OCI-LY3 (cell line): Measurements from ENCODE around the gene SEC22A.

ENCODE experiments used
- H2AFZ ChIP-seq: fragments of 200-600, 300-600 bp; shearing (Covaris generic); 2 replicates; pipeline ENCODE4 v1.6.0; 2014; ENCODE audit warnings: antibody characterized with exemption, low read depth, low read length
- H3K27ac ChIP-seq: fragments of 200-600, 300-600 bp; sonication (generic); 2 replicates; pipeline ENCODE4 v1.5.1; 2014; ENCODE audit warnings: mild to moderate bottlenecking, low read length, moderate library complexity, mixed read lengths
- H3K27me3 ChIP-seq: fragments of 200-600, 300-600 bp; sonication (generic); 2 replicates; pipeline ENCODE4 v1.6.1; 2014; ENCODE audit warnings: low read depth, low read length, mixed read lengths
- H3K36me3 ChIP-seq: fragments of 200-600, 300-600 bp; sonication (generic); replicated peaks from 2 replicates; pipeline ENCODE3; 2014; ENCODE audit warnings: low read depth, low read length, mixed read lengths
- H3K4me1 ChIP-seq: fragments of 300-600, 200-600 bp; sonication (generic); 2 replicates; pipeline ENCODE4 v1.6.1; 2014; ENCODE audit warnings: low read length, mixed read lengths
- H3K4me2 ChIP-seq: fragments of 200-600, 300-600 bp; sonication (generic); 2 replicates; pipeline ENCODE4 v1.6.1; 2014; ENCODE audit warnings: low read length, mixed read lengths
- H3K4me3 ChIP-seq: fragments of 300-600, 200-600 bp; sonication (generic); 2 replicates; pipeline ENCODE4 v1.5.1; 2014; ENCODE audit warnings: antibody characterized with exemption, mild to moderate bottlenecking, low read length, moderate library complexity
- H3K79me2 ChIP-seq: fragments of 300-600, 200-600 bp; shearing (Covaris generic); 2 replicates; pipeline ENCODE4 v1.6.1; 2014; ENCODE audit warnings: mild to moderate bottlenecking, low read length, mixed read lengths
- H3K9ac ChIP-seq: fragments of 300-600, 200-600 bp; shearing (Covaris generic); 2 replicates; pipeline ENCODE4 v1.6.0; 2014; ENCODE audit warnings: mild to moderate bottlenecking, low read length, moderate library complexity
- H3K9me3 ChIP-seq: fragments of 200-600, 300-600 bp; shearing (Covaris generic); 2 replicates; pipeline ENCODE4 v1.6.1; 2014; ENCODE audit warnings: low read length, mixed read lengths; ENCODE audit not compliant: insufficient read depth
- H4K20me1 ChIP-seq: fragments of 200-600, 300-600 bp; sonication (generic); 2 replicates; pipeline ENCODE4 v1.6.1; 2016; ENCODE audit warnings: low read length, mixed read lengths; ENCODE audit not compliant: insufficient read depth
- CTCF ChIP-seq: fragments of 200-600, 300-600 bp; sonication (generic); IDR thresholded peaks from 2 replicates; pipeline ENCODE4 v1.5.1; 2014; ENCODE audit warnings: antibody characterized with exemption, low read length, low read depth
- EZH2phosphoT487 ChIP-seq: fragments of 200-600 bp; shearing (Covaris generic); IDR thresholded peaks from 2 replicates; pipeline ENCODE4 v1.6.1; 2018; ENCODE audit warnings: antibody characterized with exemption, mixed run types, low read depth

SEC22A gene

GRCh38 chr3:123194552-123194951 lies 7.2 kb upstream of the SEC22A start:
- Histone ChIP-seq H3K36me3 (no peaks in the 10 kb centered on the region), H3K27me3 (no peaks in the 10 kb centered on the region), H3K4me3 (no peak overlapping the region), H4K20me1 (no peaks in the 10 kb centered on the region), H3K79me2 (no peaks in the 10 kb centered on the region), H3K4me1 (no peaks in the 10 kb centered on the region), H2AFZ (no peak overlapping the region), H3K9ac (no peak overlapping the region), H3K27ac (no peak overlapping the region), H3K9me3 (no peaks in the 10 kb centered on the region), H3K4me2 (no peak overlapping the region)
- no peak for TF ChIP-seq CTCF
- TF ChIP-seq EZH2phosphoT487: no peak

- TF ChIP-seq CTCF: no peak
- no peak for TF ChIP-seq EZH2phosphoT487
- H4K20me1 ChIP-seq: no peaks in the 10 kb centered on the region
- no peaks in the 10 kb centered on the region for H3K27me3 ChIP-seq
- no peaks in the 10 kb centered on the region for H3K9me3 ChIP-seq
- peaks cover 11% of the 10 kb centered on the region for H3K4me1 ChIP-seq
- H3K9ac ChIP-seq: no peak overlapping the region
- no peak overlapping the region for H3K27ac ChIP-seq
- no peaks in the 10 kb centered on the region for H3K36me3 ChIP-seq
- peaks cover 15% of the 10 kb centered on the region for H3K79me2 ChIP-seq
- H3K4me3 ChIP-seq: no peak overlapping the region
- no peak overlapping the region for H2AFZ ChIP-seq
- H3K4me2 ChIP-seq: no peak overlapping the region
Measured at GRCh38 chr3:123198372-123198771, 3.4 kb upstream of the SEC22A start.

GRCh38 chr3:123201223-123201556 lies 553 bp upstream of the SEC22A start:
- Histone ChIP-seq H3K36me3 (no peaks in the 10 kb centered on the region), H3K4me2 (peak overlapping the region; percentile 94), H3K9me3 (no peaks in the 10 kb centered on the region), H3K4me3 (peak overlapping the region; percentile 98), H4K20me1 (no peaks in the 10 kb centered on the region), H3K9ac (peak overlapping the region; percentile 79), H2AFZ (peak overlapping the region; percentile 83), H3K4me1 (peaks cover 11% of the 10 kb centered on the region), H3K79me2 (peaks cover 24% of the 10 kb centered on the region), H3K27ac (peak overlapping the region; percentile 58), H3K27me3 (no peaks in the 10 kb centered on the region)
- TF ChIP-seq EZH2phosphoT487: no peak
- TF ChIP-seq CTCF: no peak

GRCh38 chr3:123202451-123202850 lies 708 bp downstream of the SEC22A start:
- Histone ChIP-seq H3K27me3 (no peaks in the 10 kb centered on the region), H3K4me2 (peak overlapping the region; percentile 99), H4K20me1 (no peaks in the 10 kb centered on the region), H3K9me3 (no peaks in the 10 kb centered on the region), H3K36me3 (no peaks in the 10 kb centered on the region), H3K4me3 (peak overlapping the region; percentile 98), H3K9ac (peak overlapping the region; percentile 95), H2AFZ (peak overlapping the region; percentile 99; the same call in 1 of the 2 replicates), H3K4me1 (peaks cover 11% of the 10 kb centered on the region), H3K27ac (no peak overlapping the region), H3K79me2 (peaks cover 24% of the 10 kb centered on the region)
- TF ChIP-seq CTCF: no peak
- TF ChIP-seq EZH2phosphoT487: no peak
